WTC11 (cell line): Measurements from ENCODE around the gene ACTN1. TPM values are rescaled to one million over a fixed set of nuclear protein-coding genes. Genes with fewer than 3 reads are reported as not detected.

Experiments
- ATAC-seq: fragments of 200-7000 bp; cut with Tn5 transposase; 2 replicates; pipeline ENCODE4 v1.10.0; 2021; ENCODE audit warnings: mild to moderate bottlenecking, moderate library complexity
- CTCF ChIA-PET: fragments of 300-600 bp; sonication (Branson Sonifier 250); formaldehyde crosslinking; loops from one replicate; lab custom pipeline; 2021; ENCODE audit warnings: antibody characterized with exemption; lab: Charles Lee
- POLR2A ChIA-PET: fragments of 350-600 bp; sonication (Branson Sonifier 250); formaldehyde crosslinking; loops from one replicate; lab custom pipeline; 2021; ENCODE audit warnings: antibody characterized with exemption; lab: Charles Lee
- DNase-seq: peaks from one replicate; pipeline ENCODE4 v3.0.0; 2021; ENCODE audit warnings: low spot score
- H3K27ac Mint-ChIP-seq: 2 replicates; pipeline ENCODE4 v1.8.0; 2021; ENCODE audit warnings: mixed read lengths
- H3K27me3 Mint-ChIP-seq: 2 replicates; pipeline ENCODE4 v1.8.0; 2021; ENCODE audit warnings: low read depth, mild to moderate bottlenecking, moderate library complexity, mixed read lengths
- H3K36me3 Mint-ChIP-seq: 2 replicates; pipeline ENCODE4 v1.8.0; 2021; ENCODE audit warnings: mixed read lengths
- H3K4me1 Mint-ChIP-seq: 2 replicates; pipeline ENCODE4 v1.8.0; 2022; ENCODE audit warnings: mixed read lengths
- H3K4me3 Mint-ChIP-seq: 2 replicates; pipeline ENCODE4 v1.8.0; 2021; ENCODE audit warnings: mild to moderate bottlenecking, moderate library complexity, mixed read lengths
- H3K9me3 Mint-ChIP-seq: 2 replicates; pipeline ENCODE4 v1.8.0; 2021; ENCODE audit warnings: mixed read lengths
- CBFB ChIP-seq: sonication (generic); formaldehyde crosslinking; IDR thresholded peaks from 2 replicates; pipeline ENCODE4 v1.8.1; 2022; ENCODE audit warnings: mild to moderate bottlenecking, low read depth, missing genetic modification reagents
- ELF4 ChIP-seq: sonication (generic); formaldehyde crosslinking; IDR thresholded peaks from 2 replicates; pipeline ENCODE4 v1.8.1; 2022; ENCODE audit warnings: low read depth, mild to moderate bottlenecking, moderate library complexity, missing genetic modification reagents
- ERG ChIP-seq: fragments of 250-450 bp; sonication (Bioruptor Pico); IDR thresholded peaks from 2 replicates; pipeline ENCODE4 v1.8.0; 2021; ENCODE audit warnings: mild to moderate bottlenecking
- ETV6 ChIP-seq: sonication (generic); formaldehyde crosslinking; IDR thresholded peaks from 2 replicates; pipeline ENCODE4 v1.8.1; 2022; ENCODE audit warnings: mild to moderate bottlenecking, missing genetic modification reagents
- FOXK1 ChIP-seq: sonication (generic); formaldehyde crosslinking; IDR thresholded peaks from 2 replicates; pipeline ENCODE4 v1.8.0; 2022; ENCODE audit warnings: mild to moderate bottlenecking, moderate library complexity, missing genetic modification reagents
- HMGA2 ChIP-seq: fragments of 250-450 bp; sonication (Bioruptor Pico); IDR thresholded peaks from 2 replicates; pipeline ENCODE4 v1.4.0; 2021; ENCODE audit warnings: mild to moderate bottlenecking, moderate library complexity
- IRF2 ChIP-seq: sonication (generic); formaldehyde crosslinking; IDR thresholded peaks from 2 replicates; pipeline ENCODE4 v1.8.0; 2022; ENCODE audit warnings: low read depth, missing genetic modification reagents, borderline replicate concordance
- NFYB ChIP-seq: sonication (generic); formaldehyde crosslinking; conservative IDR thresholded peaks from 2 replicates; pipeline ENCODE4 v1.8.0; 2022; ENCODE audit warnings: low read depth, missing genetic modification reagents
- NR1H2 ChIP-seq: sonication (generic); formaldehyde crosslinking; IDR thresholded peaks from 2 replicates; pipeline ENCODE4 v1.9.0; 2021; ENCODE audit warnings: mild to moderate bottlenecking, moderate library complexity, missing genetic modification reagents
- OVOL2 ChIP-seq: fragments of 250-450 bp; sonication (Bioruptor Pico); IDR thresholded peaks from 2 replicates; pipeline ENCODE4 v1.9.0; 2021; ENCODE audit warnings: mild to moderate bottlenecking, borderline replicate concordance
- PREB ChIP-seq: sonication (generic); formaldehyde crosslinking; IDR thresholded peaks from 2 replicates; pipeline ENCODE4 v1.8.1; 2022; ENCODE audit warnings: mild to moderate bottlenecking, missing genetic modification reagents, moderate library complexity, borderline replicate concordance
- PRRX2 ChIP-seq: fragments of 250-450 bp; sonication (Bioruptor Pico); IDR thresholded peaks from 2 replicates; pipeline ENCODE4 v1.8.0; 2021; ENCODE audit warnings: mild to moderate bottlenecking
- RELA ChIP-seq: sonication (generic); formaldehyde crosslinking; IDR thresholded peaks from 2 replicates; pipeline ENCODE4 v1.8.1; 2022; ENCODE audit warnings: missing genetic modification reagents, mild to moderate bottlenecking, borderline replicate concordance
- TCF7 ChIP-seq: sonication (generic); formaldehyde crosslinking; IDR thresholded peaks from 2 replicates; pipeline ENCODE4 v1.8.0; 2022; ENCODE audit warnings: mild to moderate bottlenecking, low read depth, missing genetic modification reagents, moderate library complexity
- ZNF121 ChIP-seq: sonication (generic); formaldehyde crosslinking; IDR thresholded peaks from 2 replicates; pipeline ENCODE4 v1.8.0; 2023; ENCODE audit warnings: missing genetic modification reagents
- ZNF512 ChIP-seq: sonication (generic); formaldehyde crosslinking; IDR thresholded peaks from 2 replicates; pipeline ENCODE4 v1.8.1; 2022; ENCODE audit warnings: missing genetic modification reagents, borderline replicate concordance
- total RNA-seq: library from RNA; stranded (reverse); gene quantifications from 3 replicates; pipeline ENCODE4 v1.2.3, GENCODE V29; 2021
- TF ChIP-seq, protein P1 (sequence below): sonication (generic); formaldehyde crosslinking; IDR thresholded peaks from 2 replicates; pipeline ENCODE4 v1.8.1; 2023; ENCODE audit warnings: mild to moderate bottlenecking, missing genetic modification reagents, moderate library complexity
- TF ChIP-seq, protein P2 (sequence below): sonication (generic); formaldehyde crosslinking; IDR thresholded peaks from 2 replicates; pipeline ENCODE4 v1.8.1; 2023; ENCODE audit warnings: mild to moderate bottlenecking, moderate library complexity, missing genetic modification reagents
- TF ChIP-seq, protein P3 (sequence below): sonication (generic); formaldehyde crosslinking; IDR thresholded peaks from 2 replicates; pipeline ENCODE4 v1.8.0; 2022; ENCODE audit warnings: missing genetic modification reagents
- TF ChIP-seq, protein P4 (sequence below): sonication (generic); formaldehyde crosslinking; IDR thresholded peaks from 2 replicates; pipeline ENCODE4 v1.8.1; 2023; ENCODE audit warnings: mild to moderate bottlenecking, missing genetic modification reagents
- TF ChIP-seq, protein P5 (sequence below): fragments of 250-450 bp; sonication (Bioruptor Pico); IDR thresholded peaks from 2 replicates; pipeline ENCODE4 v1.9.0; 2021; ENCODE audit warnings: mild to moderate bottlenecking

The ACTN1 gene
- total RNA-seq, 1 experiment from 2014 or later = 196 TPM

- TF ChIP-seq ERG (CRISPR knock-in tag) = no peak
- TF ChIP-seq, protein P1, sequence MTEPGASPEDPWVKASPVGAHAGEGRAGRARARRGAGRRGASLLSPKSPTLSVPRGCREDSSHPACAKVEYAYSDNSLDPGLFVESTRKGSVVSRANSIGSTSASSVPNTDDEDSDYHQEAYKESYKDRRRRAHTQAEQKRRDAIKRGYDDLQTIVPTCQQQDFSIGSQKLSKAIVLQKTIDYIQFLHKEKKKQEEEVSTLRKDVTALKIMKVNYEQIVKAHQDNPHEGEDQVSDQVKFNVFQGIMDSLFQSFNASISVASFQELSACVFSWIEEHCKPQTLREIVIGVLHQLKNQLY (CRISPR knock-in tag) = no peak
- TF ChIP-seq, protein P2, sequence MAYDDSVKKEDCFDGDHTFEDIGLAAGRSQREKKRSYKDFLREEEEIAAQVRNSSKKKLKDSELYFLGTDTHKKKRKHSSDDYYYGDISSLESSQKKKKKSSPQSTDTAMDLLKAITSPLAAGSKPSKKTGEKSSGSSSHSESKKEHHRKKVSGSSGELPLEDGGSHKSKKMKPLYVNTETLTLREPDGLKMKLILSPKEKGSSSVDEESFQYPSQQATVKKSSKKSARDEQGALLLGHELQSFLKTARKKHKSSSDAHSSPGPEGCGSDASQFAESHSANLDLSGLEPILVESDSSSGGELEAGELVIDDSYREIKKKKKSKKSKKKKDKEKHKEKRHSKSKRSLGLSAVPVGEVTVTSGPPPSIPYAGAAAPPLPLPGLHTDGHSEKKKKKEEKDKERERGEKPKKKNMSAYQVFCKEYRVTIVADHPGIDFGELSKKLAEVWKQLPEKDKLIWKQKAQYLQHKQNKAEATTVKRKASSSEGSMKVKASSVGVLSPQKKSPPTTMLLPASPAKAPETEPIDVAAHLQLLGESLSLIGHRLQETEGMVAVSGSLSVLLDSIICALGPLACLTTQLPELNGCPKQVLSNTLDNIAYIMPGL (CRISPR knock-in tag) = no peak
These were observed 29.4 kb upstream of the ACTN1 start (continued) for GRCh38 chr14:69008421-69008884.

DNA sequence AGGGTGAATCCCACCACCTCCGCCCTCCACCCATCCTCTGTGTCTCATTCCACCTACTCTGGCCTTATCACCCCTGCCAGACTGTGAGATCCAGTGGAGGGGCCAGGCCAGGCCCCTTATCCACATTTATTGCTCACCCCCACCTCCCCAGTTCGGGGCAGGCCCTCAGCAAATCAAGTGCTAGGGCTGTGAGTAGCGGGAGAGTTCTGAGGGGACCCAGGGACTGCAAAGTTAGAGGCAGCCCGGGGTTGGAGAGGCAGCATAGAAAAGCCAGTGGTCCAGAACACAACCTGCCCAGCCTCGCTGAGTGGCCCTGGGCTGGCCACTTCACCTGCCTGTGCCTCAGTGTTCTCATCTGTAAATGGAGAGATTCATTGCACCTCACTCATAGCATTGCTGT is 27.2 kb upstream of the ACTN1 start:
- Mint-ChIP-seq H3K4me3 (no peak overlapping the region), H3K27me3 (peaks cover 3% of the 10 kb centered on the region), H3K4me1 (peaks cover 26% of the 10 kb centered on the region), H3K36me3 (no peaks in the 10 kb centered on the region), H3K9me3 (no peaks in the 10 kb centered on the region), H3K27ac (no peak overlapping the region)
- CTCF ChIA-PET = interaction anchor here (0.7 to 4.7 kb wide), 2 partner anchors 80 to 96 kb away, joined by 3 to 19 read pairs; no protein-coding TSS in a partner anchor
- TF ChIP-seq PRRX2 (no peak), IRF2 (CRISPR knock-in tag) (no peak), RELA (CRISPR knock-in tag) (no peak), ELF4 (no peak), FOXK1 (CRISPR knock-in tag) (no peak), PREB (CRISPR knock-in tag) (no peak), CBFB (no peak), NR1H2 (CRISPR knock-in tag) (no peak), NFYB (CRISPR knock-in tag) (no peak), OVOL2 (CRISPR knock-in tag) (no peak), TCF7 (CRISPR knock-in tag) (no peak), ZNF121 (CRISPR knock-in tag) (no peak), ZNF512 (no peak), HMGA2 (CRISPR knock-in tag) (no peak), ETV6 (CRISPR knock-in tag) (no peak)
- TF ChIP-seq, protein P3, sequence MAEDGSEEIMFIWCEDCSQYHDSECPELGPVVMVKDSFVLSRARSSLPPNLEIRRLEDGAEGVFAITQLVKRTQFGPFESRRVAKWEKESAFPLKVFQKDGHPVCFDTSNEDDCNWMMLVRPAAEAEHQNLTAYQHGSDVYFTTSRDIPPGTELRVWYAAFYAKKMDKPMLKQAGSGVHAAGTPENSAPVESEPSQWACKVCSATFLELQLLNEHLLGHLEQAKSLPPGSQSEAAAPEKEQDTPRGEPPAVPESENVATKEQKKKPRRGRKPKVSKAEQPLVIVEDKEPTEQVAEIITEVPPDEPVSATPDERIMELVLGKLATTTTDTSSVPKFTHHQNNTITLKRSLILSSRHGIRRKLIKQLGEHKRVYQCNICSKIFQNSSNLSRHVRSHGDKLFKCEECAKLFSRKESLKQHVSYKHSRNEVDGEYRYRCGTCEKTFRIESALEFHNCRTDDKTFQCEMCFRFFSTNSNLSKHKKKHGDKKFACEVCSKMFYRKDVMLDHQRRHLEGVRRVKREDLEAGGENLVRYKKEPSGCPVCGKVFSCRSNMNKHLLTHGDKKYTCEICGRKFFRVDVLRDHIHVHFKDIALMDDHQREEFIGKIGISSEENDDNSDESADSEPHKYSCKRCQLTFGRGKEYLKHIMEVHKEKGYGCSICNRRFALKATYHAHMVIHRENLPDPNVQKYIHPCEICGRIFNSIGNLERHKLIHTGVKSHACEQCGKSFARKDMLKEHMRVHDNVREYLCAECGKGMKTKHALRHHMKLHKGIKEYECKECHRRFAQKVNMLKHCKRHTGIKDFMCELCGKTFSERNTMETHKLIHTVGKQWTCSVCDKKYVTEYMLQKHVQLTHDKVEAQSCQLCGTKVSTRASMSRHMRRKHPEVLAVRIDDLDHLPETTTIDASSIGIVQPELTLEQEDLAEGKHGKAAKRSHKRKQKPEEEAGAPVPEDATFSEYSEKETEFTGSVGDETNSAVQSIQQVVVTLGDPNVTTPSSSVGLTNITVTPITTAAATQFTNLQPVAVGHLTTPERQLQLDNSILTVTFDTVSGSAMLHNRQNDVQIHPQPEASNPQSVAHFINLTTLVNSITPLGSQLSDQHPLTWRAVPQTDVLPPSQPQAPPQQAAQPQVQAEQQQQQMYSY (CRISPR knock-in tag) = no peak
- TF ChIP-seq, protein P4, sequence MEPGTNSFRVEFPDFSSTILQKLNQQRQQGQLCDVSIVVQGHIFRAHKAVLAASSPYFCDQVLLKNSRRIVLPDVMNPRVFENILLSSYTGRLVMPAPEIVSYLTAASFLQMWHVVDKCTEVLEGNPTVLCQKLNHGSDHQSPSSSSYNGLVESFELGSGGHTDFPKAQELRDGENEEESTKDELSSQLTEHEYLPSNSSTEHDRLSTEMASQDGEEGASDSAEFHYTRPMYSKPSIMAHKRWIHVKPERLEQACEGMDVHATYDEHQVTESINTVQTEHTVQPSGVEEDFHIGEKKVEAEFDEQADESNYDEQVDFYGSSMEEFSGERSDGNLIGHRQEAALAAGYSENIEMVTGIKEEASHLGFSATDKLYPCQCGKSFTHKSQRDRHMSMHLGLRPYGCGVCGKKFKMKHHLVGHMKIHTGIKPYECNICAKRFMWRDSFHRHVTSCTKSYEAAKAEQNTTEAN (CRISPR knock-in tag) = no peak
- TF ChIP-seq, protein P5, sequence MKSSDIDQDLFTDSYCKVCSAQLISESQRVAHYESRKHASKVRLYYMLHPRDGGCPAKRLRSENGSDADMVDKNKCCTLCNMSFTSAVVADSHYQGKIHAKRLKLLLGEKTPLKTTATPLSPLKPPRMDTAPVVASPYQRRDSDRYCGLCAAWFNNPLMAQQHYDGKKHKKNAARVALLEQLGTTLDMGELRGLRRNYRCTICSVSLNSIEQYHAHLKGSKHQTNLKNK (CRISPR knock-in tag) = no peak
- no peak for ATAC-seq
- DNase-seq = no peak
- POLR2A ChIA-PET = no interaction called here
